Heart left ventricle (tissue), 16 donors: ENCODE data around the gene DDR2. TPM values are rescaled to one million over a fixed set of nuclear protein-coding genes. Genes with fewer than 3 reads are reported as not detected.

Experiments used
- ATAC-seq, 4 donors: fragments of 200-7000 bp; cut with Tn5 transposase; one replicate each; pipeline ENCODE4 v1.9.1; 2020 to 2022; ENCODE audit warnings: moderate library complexity in 4 of 4, mild to moderate bottlenecking in 3 of 4, moderate number of reproducible peaks in 1 of 4
- DNase-seq, 5 donors: peaks; one replicate each; pipeline ENCODE4 v3.0.0-alpha.2; 2020
- H3K27ac ChIP-seq, 12 donors: fragments of 200-600 bp; sonication (generic) in 4 of 12; one replicate each; pipeline versions ENCODE4 v1.5.0 to v1.8.0; 2016 to 2022; ENCODE audit warnings: mild to moderate bottlenecking in 2 of 12
- H3K27me3 ChIP-seq, 9 donors: fragments of 200-600 bp; sonication (generic) in 2 of 9; one replicate each; pipeline versions ENCODE4 v1.5.1 to v1.8.0; 2016 to 2022; ENCODE audit warnings: mild to moderate bottlenecking in 3 of 9
- H3K36me3 ChIP-seq, 9 donors: fragments of 200-600 bp; sonication (generic) in 2 of 9; one replicate each; pipeline versions ENCODE4 v1.5.0 to v1.8.0; 2018 to 2022; ENCODE audit warnings: mild to moderate bottlenecking in 2 of 9
- H3K4me1 ChIP-seq, 12 donors: fragments of 200-600 bp; sonication (generic) in 4 of 12; one replicate each; pipeline versions ENCODE4 v1.5.0 to v1.8.0; 2016 to 2022; ENCODE audit warnings: mild to moderate bottlenecking in 3 of 12
- H3K4me3 ChIP-seq, 12 donors: fragments of 200-600 bp; sonication (generic) in 4 of 12; one replicate each; pipeline versions ENCODE4 v1.5.0 to v1.8.0; 2017 to 2022; ENCODE audit warnings: mild to moderate bottlenecking in 9 of 12, moderate library complexity in 4 of 12
- H3K9me3 ChIP-seq, 12 donors: fragments of 200-600 bp; sonication (generic) in 4 of 12; one replicate each; pipeline versions ENCODE4 v1.5.0 to v1.8.0; 2016 to 2022; ENCODE audit warnings: mild to moderate bottlenecking in 1 of 12
- CTCF ChIP-seq, 12 donors: fragments of 200-600 bp; sonication (generic) in 4 of 12; IDR thresholded peaks; one replicate each; pipeline versions ENCODE4 v1.5.0 to v1.8.0; 2018 to 2022; ENCODE audit warnings: antibody characterized with exemption in 12 of 12, mild to moderate bottlenecking in 5 of 12
- POLR2A ChIP-seq, 2 donors: fragments of 450-650 bp; IDR thresholded peaks; one replicate each; pipeline ENCODE4 v1.6.1; 2017; ENCODE audit warnings: antibody characterized with exemption in 2 of 2, mild to moderate bottlenecking in 2 of 2, moderate library complexity in 2 of 2
- WGBS, 4 donors: extraction: QIAGEN DNeasy Blood & Tissue Kit in 2 of 4; methylation state at CpG; one replicate each; pipeline versions ENCODE4 v1.1.5 to v1.1.7; 2013 to 2018; 5-methylcytosine and 5-hydroxymethylcytosine counted together
- intact Hi-C, 10 donors: fragments of 100-400 bp; cut with DNase I; formaldehyde crosslinking; loops; one replicate each; pipeline versions ENCODE4 v1.11.1 to v1.14.2; 2022
- polyA plus RNA-seq, 2 donors: library from polyadenylated mRNA; stranded (reverse); fragments of 200-250 nt; gene quantifications; one replicate each; pipeline ENCODE4 v1.2.3, GENCODE V29; 2013
- total RNA-seq, 9 donors: library from RNA; depleted of rRNA in 2 of 9; stranded (reverse); fragments of >200 nt in 2 of 9; fragmentation: NEBNext Ultra II Directional in 3 of 9; extraction: Animal tissue kit (Norgen Biotek cat#: 25700) in 3 of 9; gene quantifications; one replicate each; pipeline versions ENCODE4 v1.1.0 to v1.2.4, GENCODE V29; 2016 to 2023
- donor health status: ischemic (EF 13 %, LVEDD 7.1; RV severe dilation, severe dysfunction).
- donor health status: healthy with polysubstance abuse.
- donor health status: DM: no; HTN: yes; CAD: no.
- donor health status: DM: no; HTN: no; CAD: no.
- donor health status: ischemic (EF 25% LVEDD 6.9; RV normal size, moderate dysfunction).
- donor health status: ischemic (EF 25% LVEDD 5.7; RV mildly dilated, moderate dysfunction).
- donor health status: healthy.
- donor health status: DM: yes; HTN: yes; CAD: no.
- donor health status: ischemic (EF 35%, LVEDD 5.7; RV mildly dilated, moderate dysfunction).
- donor health status: nonischemic (EF 11% LVEDD 7.7; RV severe dilation, severe dysfunction).
- donor health status: DM: yes; HTN: yes; CAD: no.
- donor health status: PGD.
- donor health status: ischemic (EF 29% LVEDD 5.4; RV normal size, mild dysfunction).
- donor health status: nonischemic (EF 23%, LVEDD 6.1; RV moderate dilation, normal function).

DDR2 gene
- total and polyA plus RNA-seq, 11 donors, result 5.0 to 55.3 (median 23.8) TPM

DNA sequence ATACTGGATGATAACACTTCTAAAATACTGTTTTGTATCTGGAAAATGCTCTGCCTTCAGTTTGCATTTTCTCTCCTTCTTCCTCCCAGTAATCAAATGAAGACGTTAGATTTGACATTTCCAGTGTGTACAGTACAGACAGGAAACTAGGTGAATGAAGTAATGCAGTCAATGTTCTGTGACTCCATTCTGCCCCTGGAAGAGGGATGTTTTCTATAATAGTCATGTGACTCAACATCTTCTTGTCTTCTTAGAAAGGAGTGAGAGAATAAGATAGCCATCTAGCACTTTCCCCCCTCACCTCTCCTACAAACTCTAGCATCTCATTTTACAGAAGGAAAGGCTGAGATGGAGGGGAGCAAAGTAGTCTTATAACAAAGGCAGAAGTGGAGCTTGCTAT is 77.6 kb downstream of the DDR2 start:
- H3K4me3 ChIP-seq, result no peak overlapping the region
- TF ChIP-seq CTCF (IDR thresholded peaks at IDR 0.05) (no peak), POLR2A (IDR thresholded peaks at IDR 0.05) (no peak)
- H3K9me3 ChIP-seq, result no peaks in the 10 kb centered on the region
- H3K36me3 ChIP-seq, result peaks cover 0 to 8% (median 0%) of the 10 kb centered on the region in 9 donors
- DNase-seq (no peak), ATAC-seq (no peak)
- peaks cover 0 to 61% (median 8%) of the 10 kb centered on the region in 12 donors for H3K4me1 ChIP-seq
- H3K27me3 ChIP-seq, result no peaks in the 10 kb centered on the region
- WGBS, 4 donors, result 24 to 32% (median 28%) methylated on average over 1 of the region's 1 CpG
- intact Hi-C loops, result no loop called here
- peak overlapping the region in 8 of 12 donors; percentile 1 to 76 (median 18) for H3K27ac ChIP-seq

DNA sequence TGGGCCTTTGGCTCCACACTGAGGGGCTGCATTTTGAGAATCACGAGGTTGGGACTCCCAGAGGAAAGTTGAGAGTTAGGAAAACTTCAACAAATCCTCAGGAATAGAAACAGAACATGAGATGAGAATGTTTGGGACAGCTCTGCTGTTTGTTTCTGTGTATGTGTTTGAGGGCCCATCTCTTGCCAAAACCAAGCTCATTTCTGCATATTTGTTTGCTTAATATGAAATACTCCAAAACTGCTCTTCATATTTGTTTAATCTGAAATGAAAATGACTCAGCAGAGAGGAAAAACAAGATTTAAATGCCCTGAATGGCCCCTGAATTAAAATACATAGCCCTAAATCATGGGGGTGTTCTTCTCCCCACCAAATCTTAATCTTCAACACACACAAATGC is 78.1 kb downstream of the DDR2 start:
- no peak for DNase-seq
- Histone ChIP-seq H3K9me3 (no peaks in the 10 kb centered on the region), H3K36me3 (peaks cover 0 to 8% (median 0%) of the 10 kb centered on the region in 9 donors), H3K27ac (peak overlapping the region in 6 of 12 donors; percentile 1 to 76 (median 22)), H3K4me1 (peaks cover 0 to 57% (median 8%) of the 10 kb centered on the region in 12 donors), H3K4me3 (no peak overlapping the region), H3K27me3 (no peaks in the 10 kb centered on the region)
- intact Hi-C loops, result no loop called here
- 29 to 52% (median 46%) methylated on average over 1 of the region's 1 CpG for WGBS, 4 donors
- TF ChIP-seq POLR2A (IDR thresholded peaks at IDR 0.05) (no peak), CTCF (IDR thresholded peaks at IDR 0.05) (no peak)
- ATAC-seq, result peak in 1 of 4 donors; percentile 27

DNA sequence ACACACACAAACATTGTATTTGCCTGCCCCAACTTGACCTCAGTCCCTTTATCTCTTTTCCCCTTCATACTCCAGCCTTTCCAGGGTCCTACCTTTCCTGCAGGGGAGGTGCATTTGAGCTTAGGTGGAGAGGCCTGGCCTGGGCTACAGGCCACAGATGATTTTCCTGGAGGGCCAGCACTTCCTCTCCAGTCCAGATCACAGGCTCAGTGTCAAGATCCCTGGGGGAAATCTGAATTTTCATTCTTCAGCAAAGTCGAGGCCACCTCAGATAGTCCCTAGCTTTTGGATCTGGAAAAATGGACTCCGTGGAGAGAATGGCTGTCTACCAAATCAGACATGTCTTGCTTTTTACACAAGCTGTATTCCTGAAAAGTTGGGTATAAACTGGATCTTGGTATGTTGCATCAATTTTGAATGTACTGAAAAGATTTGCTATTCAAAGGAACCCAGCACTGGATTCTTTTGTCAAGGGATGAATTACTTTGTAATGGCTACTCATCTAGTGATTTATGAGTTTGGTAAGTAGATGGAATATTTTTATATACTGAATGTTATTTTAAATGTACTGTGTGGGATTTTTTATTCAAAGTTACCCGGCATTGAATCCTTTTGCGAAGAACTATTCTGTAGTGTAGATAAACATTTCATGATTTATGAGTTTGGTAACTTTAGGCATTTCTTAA is 78.7 kb downstream of the DDR2 start:
- 68 to 80% (median 77%) methylated on average over 4 of the region's 4 CpGs for WGBS, 4 donors
- Histone ChIP-seq H3K4me1 (peaks cover 0 to 54% (median 9%) of the 10 kb centered on the region in 12 donors), H3K9me3 (no peaks in the 10 kb centered on the region), H3K36me3 (peaks cover 0 to 5% (median 0%) of the 10 kb centered on the region in 9 donors), H3K27me3 (no peaks in the 10 kb centered on the region), H3K4me3 (no peak overlapping the region), H3K27ac (peak overlapping the region in 2 of 12 donors; percentile 20 to 76)
- TF ChIP-seq POLR2A (IDR thresholded peaks at IDR 0.05) (no peak), CTCF (IDR thresholded peaks at IDR 0.05) (no peak)
- intact Hi-C loops, result no loop called here
- ATAC-seq, result no peak
- no peak for DNase-seq

GRCh38 chr1:162712317-162713029 is 80.2 kb downstream of the DDR2 start:
- TF ChIP-seq CTCF (IDR thresholded peaks at IDR 0.05) (no peak), POLR2A (IDR thresholded peaks at IDR 0.05) (no peak)
- no peaks in the 10 kb centered on the region for H3K9me3 ChIP-seq
- ATAC-seq (no peak), DNase-seq (no peak)
- intact Hi-C loops, result no loop called here
- H3K27me3 ChIP-seq, result no peaks in the 10 kb centered on the region
- H3K27ac ChIP-seq, result peak overlapping the region in 1 of 12 donors; percentile 76
- H3K36me3 ChIP-seq, result no peaks in the 10 kb centered on the region
- WGBS, 4 donors, result 47 to 59% (median 55%) methylated on average over 2 of the region's 2 CpGs
- H3K4me3 ChIP-seq, result no peak overlapping the region
- peaks cover 0 to 53% (median 12%) of the 10 kb centered on the region in 12 donors for H3K4me1 ChIP-seq
